ENCODE results near the gene GFY.

GRCh38 chr19:49395581-49396407 lies 29.4 kb upstream of the GFY start:
- TF ChIP-seq CTCF (conservative IDR thresholded peaks at IDR 0.05 in 1 of 2, IDR thresholded peaks at IDR 0.05 in 1 of 2; ENCODE audit: extremely low read depth in 1 of 2, insufficient read depth in 1 of 2, low read depth in 1 of 2, low read length in 2 of 2) (no peak), EZH2 (IDR thresholded peaks at IDR 0.05; ENCODE audit: borderline replicate concordance, low read length) (no peak)

Measured in mammary epithelial cell (primary cell).